TTC549 (cell line): ENCODE results near the gene GRIP1.
"Not testable (repeated sequence)": the region's sequence is repeated elsewhere in the genome, so short reads cannot be mapped to it uniquely, and the experiment has no call there.

ENCODE experiments used
- FAIRE-seq: peaks from 2 replicates; lab custom pipeline; 2012; peaks lifted over from hg19 to GRCh38; lab: Jason Lieb, UNC

GRIP1 gene

DNA sequence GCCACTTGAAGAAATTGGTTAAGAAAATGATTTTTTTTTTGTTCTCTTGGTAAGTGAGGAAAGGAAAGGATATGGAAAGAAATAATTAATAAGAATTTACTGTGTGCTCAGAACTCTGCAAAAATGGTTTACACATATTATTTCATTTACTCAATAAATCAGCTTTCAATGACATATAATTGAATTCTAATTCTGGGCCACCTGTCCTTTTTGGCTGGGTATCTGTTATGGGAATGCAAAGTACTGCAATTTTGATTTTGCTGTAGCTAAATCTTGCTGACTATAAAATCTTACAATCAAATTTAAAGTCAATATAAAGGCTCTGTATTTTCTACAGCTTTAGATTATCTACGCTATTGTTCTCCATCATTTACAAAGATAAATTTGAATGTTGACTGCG is 147.1 kb downstream of the GRIP1 start:
- FAIRE-seq, result no peak

DNA sequence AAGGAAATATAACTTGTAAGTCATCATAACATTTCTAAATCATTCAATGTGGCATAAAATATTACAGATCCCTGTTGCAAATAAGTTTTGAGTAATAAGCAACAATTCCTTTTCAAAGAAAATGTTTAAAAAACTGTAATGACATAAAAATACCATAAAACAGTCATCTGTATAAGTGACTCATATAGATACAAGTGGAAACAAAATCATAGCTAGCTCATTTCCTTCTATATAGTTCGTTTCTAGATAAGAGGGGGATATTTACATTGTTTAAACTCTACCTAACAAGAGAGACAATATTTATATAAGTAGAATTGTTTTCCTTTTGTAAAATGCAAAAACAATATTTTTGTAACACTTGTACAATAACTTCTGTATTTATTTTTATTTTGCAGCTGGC is 148.9 kb downstream of the GRIP1 start:
- no peak for FAIRE-seq

DNA sequence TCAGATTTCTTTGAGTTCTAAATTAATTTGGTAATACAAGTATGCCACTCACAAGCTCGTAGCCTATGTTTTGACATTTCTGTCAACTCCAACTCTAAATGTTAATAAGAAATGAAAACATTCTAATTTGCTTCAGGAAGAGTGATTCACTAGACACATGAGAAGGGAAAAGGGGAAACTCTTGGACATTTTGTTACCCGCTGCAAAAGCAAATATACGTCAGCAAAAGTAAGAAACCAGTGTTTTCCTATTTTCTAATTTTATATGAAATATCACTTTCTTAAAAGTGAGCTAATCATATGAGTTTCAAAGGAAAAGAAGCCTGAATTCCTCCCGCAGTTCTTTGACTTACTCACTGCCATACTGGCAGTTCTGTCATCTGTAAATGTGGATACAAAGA is 162.3 kb downstream of the GRIP1 start:
- no peak for FAIRE-seq

DNA sequence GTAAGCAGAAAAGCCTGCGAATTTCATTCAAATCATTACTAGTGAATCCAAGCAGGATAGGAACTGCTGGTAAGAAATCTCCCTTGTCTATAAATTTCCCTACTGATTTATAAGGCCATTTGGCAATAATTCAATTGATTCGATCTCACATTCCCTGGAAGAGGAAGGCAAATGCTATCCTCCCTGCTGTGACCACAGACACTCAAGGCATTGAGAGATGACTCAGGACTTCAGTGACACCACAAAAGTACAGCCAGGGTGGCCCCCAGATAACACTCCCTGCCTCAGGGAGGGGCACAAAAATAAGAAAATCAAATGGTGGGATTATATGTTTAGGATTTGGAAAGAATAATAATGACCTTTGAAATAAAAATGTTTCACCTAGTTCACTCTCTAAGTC is 162.7 kb downstream of the GRIP1 start:
- no peak for FAIRE-seq

DNA sequence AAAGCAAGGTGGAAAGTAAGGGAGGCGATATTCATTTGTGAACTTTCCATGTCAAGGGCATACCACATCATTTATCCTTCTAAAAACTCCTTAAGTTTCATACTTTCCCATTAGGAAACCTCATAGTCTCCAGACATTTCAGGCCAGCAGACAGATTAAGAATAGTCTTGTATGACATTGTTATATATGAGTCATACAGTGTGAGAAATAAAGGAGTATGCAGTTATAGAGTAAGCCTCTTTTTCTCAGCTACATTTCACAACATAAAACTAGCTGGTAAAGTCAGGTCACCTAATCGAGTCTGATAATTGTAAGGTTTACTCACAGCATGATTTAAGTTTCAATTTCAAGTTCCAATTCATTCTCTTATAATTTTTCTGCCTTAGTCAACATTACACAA is 164.3 kb downstream of the GRIP1 start:
- no peak for FAIRE-seq

DNA sequence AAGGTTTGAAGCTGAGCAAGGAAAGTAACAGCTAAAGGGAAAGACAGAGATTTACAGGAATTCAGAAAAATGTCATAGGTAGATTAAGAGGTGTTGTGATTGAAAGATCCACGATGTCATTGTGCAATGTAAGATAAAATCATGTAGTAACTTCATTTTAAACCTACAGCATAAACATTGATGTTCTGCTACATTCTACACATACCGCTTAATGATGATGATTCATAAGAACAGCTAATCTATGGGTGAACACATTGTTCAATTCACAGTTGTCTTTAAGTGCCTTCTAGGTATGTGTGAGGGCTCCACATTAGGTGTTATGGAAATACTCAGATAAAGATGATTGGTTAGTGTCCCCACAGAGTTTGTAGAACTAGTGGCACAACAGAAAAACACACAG is 170.9 kb downstream of the GRIP1 start:
- no peak for FAIRE-seq

DNA sequence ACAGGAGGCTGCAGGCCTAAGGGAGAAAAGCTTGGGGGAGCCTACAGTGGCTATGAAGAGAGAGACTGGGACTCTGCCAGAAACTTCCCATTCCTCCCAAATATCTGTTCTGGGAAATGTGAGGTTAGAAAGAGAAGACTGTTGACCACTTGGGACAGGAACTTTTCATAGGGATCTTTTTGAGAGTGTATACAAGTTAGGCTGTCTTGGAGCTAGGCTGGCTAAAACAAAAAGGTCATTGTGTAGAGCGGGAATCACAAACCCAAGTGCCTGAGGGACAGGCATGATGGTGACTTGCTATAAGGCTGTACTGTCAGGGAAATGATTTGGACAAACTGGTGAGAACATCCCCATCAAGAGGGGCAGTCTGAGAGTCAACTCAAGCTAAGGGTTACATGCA is 175.1 kb downstream of the GRIP1 start:
- FAIRE-seq, result no peak

DNA sequence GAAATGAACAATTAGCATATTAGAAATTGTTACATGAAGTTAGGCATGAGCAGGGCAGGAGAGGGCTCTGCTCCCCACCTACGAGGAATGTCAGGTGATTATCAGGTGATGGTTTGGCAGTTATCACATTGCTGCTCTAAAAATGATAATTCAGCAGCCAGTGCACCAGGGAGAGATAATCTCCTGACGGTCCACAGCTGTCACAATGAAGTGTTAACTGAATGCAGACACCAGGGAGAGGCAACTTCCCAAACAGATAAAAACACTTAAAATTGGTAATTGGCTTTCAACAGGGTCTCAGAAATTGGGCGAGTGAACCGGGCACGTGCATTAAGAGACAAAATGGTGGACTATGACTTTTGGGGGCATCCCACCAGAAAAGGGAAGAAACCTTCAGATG is 176.0 kb downstream of the GRIP1 start:
- no peak for FAIRE-seq

DNA sequence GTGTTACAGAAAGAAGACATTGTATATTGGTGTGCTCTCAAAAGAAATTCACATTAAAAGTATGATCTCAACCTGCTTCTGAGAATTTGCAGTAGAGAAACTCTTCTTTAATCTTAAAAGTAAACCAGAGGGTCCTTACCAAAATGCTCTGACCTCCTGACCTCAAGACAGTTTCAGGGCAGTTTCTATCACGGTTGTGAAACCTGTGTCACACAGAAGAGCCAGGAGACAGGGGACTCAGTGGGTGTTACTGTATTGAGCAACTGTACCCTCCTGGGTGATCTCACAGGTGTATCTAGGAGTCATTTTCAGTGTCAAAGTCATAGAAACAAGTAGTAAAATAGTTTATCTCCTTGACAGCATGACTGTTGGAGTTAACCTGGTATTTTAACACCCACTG is 178.0 kb downstream of the GRIP1 start:
- no peak for FAIRE-seq

DNA sequence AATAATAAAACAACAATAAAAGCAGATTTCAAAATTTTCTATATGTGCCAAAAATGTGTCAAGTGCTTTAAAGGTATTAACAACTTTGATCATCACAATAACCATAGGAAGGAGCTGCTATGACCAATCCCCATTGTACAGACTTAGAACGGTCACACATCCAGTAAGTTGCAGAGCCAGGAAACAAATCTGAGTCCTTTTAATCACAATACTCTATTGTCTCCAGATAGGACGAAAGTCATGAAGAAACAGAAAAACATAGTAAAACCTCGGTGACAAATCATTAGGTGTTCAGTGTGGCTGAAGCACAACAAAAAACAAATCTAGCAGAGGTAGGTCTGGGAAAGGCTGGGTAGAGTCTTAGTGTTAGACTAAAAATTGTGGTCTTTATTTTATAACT is 178.8 kb downstream of the GRIP1 start:
- FAIRE-seq, result no peak

DNA sequence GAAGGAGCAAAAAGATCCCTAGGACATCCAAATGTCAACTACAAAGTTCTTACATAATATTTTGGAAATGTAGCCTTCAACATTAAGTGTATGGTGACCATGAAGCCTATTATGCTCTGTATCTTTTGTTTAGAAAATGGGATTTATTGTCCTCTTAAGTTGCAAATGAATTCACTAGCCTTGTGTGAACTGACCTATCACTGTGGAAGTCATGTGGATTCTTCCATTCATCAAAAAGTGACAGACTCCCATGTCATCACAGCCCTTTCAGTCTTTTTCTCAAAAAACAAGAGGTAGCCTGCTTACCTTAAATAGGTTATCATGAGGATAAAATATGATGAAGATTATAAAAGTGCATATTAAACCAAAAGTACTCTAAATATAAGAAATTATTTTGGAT is 179.9 kb downstream of the GRIP1 start:
- FAIRE-seq, result no peak

DNA sequence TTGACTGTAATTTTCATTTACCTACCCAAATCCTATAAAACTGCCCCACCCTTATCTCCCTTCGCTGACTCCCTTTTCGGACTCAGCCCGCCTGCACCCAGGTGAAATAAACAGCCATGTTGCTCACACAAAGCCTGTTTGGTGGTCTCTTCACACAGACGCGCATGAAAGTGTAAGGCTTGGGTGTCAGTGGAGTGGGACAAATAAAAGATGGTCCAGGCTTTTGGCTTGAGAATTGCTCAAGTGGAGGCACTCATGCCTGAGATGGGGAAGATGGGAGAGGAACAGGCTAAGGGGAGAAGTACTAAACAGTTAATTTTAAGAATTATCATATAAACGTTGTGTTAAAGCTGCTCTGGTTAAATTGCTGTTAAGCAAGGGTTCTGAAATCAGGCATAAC is 180.8 kb downstream of the GRIP1 start:
- not testable (repeated sequence) for FAIRE-seq

DNA sequence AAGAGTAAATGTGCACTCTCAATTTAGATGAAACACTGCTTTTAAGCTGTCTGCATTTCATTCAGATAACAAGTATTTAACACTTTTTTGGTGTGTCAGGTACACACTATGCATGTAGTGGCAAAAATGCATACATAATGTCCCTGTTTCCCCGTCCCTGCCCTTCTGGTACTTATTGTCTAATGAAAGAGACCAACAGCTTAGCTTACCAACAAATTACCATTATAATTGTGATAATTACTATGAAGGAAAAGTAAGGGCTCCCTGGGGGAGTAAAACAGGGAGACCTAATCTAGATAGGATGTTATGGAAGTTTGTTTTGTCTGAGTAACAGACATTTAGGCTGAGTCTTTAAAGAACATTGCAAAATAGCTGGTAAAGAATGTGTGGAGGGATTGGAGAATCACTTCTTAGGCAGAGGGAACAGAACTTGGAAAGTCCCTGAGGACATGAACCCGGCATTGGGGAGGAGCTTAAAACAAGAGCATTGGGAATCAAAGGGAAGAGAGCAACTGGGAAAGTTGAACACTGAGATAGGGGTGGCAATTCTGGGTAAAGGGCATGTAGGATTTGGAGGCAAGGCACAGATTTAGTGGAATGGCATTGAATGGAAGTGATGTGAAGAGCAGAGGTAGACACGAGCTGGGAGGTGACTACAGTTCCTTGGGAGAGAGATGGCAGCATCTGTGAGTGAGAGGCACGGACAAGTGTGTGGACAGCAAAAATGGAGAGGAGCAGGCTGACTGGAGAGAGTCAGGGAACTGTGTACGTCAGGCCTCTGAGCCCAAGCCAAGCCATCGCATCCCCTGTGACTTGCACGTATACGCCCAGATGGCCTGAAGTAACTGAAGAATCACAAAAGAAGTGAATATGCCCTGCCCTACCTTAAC is 181.6 kb downstream of the GRIP1 start:
- no peak for FAIRE-seq

DNA sequence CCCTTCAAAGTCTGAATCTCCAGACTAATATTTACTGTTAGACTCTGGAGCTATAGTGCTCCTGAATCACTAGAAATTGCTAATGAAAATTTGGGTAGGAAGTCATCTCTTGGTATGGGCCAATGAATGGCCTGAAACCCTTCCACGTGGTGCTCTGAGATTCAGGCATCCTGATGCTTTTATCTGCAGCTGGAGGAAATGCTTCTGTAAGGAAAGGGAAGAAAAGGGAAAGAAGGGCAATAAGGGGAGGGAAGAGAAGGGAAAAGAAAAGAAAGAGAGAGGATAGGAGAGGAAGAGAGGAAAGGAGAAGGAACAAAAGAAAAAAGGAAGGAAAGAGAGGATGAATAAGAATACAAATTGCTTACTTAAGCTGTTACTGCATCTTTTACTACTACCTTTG is 182.3 kb downstream of the GRIP1 start:
- no peak for FAIRE-seq

DNA sequence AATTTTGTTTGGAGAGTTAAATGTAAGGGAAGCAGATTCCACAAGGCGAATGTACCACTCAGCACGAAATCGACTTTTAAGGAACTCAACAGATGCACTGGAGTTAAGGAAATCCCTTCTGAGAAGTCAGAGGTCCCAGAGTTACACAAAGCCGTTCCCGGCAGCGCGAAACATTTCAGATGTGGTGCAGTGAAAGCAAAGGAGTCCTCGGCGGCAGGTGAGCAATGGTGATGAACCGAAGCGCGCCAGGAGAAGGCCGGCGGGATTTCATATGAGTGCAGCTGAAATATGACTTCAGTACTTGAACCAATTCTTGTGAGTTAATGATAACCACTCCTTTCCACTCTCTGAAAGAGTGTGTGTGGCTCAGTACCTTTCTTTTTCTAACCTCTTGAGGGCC is 183.2 kb downstream of the GRIP1 start:
- no peak for FAIRE-seq

DNA sequence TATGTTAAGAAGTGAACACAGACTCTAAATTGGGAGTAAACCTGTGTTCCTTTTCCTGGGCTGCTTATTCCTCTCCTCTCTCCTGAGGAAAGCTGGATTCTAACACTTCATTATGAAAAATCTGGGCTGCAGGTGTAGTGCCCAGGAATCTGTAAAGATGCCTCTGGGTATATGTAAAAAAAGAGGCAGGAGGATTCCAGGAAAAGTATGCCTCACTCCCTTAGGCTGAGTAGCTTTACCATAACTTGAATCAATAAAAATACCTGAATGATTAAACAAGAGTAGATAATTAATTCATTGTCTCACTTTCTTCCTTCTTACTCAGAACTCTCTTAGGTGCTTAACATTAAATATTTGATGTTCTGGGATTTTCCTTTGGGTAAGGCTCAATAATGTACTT is 185.1 kb downstream of the GRIP1 start:
- FAIRE-seq, result no peak

DNA sequence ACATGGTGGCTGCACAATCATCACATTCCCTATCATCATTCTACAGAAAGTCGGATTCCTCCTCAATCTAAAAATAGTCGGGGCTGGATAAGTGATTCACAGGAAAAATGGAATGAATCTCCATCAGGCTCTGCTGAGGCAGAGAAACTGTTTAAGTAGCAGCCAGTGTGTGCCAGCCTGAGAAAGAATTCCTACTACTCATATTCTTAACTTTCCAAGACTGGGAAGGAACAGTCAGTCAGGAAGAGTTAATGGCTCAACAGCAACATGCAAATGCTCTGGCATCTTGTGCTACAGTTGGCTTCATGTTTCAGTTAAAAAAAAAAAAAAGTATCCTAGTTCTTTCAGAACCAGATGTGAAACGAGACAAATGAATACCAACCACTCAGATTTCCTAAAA is 187.0 kb downstream of the GRIP1 start:
- no peak for FAIRE-seq

DNA sequence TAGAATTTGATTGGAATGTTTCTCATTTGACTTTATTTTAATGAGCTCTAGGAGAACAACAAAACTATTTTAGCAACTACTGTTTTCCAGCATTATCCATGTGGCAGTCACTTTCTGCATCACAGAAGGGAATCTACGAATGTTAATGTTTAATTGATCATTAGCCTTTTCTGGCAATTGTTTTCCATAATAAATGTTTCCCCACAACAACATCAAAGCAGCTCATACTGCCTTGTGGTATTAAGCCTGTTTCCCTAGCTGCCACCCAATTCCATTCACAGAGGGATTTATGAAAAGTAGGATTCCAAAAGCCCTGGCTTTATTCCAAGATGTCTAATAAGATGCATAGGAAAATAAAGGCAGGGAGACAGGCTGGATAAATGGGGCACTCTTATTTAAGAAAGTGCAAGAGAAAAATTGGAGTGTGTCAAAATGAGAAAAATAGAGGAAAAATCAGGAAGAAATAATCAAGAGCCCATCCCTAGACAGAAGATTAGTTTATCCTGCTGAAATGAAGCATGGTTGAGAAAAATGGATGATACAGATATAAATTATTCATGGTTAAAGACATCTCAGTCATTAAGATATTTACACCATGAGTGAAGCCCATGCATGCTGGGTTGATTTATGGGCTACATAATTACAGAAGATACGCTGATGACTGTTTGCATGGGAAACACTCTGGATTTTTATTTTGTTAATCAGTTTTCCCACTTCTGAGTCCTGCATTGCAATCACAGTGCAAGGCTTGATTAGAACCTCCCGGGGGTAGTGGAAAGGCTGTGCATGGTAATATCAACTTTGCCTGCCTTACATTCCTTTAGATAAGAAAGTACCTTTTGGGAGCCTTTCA is 196.3 kb downstream of the GRIP1 start:
- no peak for FAIRE-seq

DNA sequence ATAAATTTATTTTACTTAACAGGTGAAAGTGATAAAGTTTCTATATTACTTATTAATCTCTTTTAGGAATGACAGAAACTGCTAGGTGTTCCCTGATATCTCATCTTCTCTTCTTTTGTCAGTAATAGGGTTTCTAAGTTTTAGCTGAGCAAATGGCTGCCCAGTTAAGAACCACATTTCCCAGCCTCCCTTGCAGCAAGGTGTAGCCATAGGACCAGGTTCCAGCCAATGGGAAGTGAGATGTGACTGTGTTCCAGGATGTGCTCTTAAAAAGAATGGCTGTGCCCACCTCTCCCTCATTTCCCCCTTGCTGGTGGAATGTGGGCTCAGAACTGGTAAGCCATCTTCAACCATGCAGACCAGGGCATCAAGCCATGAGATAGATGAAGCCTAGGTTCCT is 210.9 kb downstream of the GRIP1 start:
- no peak for FAIRE-seq

DNA sequence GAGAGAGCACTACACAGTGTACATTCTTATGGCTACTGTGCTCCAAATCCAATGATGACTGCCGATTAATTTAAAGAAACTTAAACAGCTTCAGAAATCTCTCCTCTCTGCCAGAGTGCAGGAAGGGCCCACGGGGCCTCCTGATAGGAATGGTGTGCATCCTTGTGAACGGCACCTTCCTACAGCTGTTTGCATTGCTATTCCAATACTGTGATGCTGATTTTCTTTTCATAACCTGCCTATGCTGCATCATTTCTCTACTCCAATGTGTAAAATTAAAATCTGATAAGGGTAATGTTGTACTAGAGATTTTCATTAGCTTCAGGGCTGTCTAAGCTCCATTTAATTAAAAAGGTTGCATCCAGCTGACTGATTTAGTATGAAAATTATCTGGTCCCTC is 217.5 kb downstream of the GRIP1 start:
- FAIRE-seq, result no peak

DNA sequence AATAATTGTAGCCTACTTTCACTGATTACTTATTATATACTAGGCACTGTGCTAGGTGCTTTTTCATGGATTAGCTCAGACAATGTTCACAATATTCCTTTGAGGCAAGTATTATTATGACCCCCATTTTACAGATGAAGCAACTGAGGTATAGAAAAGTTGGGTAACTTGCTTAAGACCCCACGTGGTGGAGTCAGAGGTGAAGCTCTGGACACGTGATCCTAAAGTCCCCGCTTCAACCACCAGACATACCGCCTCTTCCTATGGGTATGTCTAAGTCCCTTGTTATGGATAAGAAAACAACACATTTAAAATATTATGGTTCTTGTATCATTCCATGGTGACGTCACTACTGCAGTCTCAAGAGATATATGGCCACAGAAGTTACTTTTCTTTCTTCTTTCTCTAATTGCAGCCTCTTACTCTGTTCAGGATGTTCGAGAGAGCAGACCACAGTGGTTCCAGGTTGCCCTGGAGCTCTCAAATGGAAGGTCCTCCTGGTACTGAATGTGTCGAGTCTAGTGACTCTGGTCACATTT is 218.9 kb downstream of the GRIP1 start:
- no peak for FAIRE-seq

DNA sequence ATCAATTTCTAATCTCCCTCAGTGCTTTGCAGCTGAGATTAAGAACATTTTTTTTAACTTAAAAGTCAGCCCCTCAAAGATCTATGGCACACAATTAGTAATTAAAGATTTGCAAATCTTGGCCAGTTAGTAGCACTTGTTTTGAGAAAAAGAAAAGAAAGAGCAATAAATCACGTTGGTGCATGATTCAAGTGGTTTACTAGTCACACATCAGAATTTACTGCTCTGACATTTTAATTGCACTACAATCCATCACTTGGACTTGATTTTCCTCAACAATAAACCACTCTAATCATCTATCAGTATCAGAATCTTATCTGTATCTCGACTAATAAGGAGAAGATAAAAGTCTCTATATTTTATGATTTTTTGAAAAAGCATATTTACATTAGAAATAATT is 222.3 kb downstream of the GRIP1 start:
- no peak for FAIRE-seq

DNA sequence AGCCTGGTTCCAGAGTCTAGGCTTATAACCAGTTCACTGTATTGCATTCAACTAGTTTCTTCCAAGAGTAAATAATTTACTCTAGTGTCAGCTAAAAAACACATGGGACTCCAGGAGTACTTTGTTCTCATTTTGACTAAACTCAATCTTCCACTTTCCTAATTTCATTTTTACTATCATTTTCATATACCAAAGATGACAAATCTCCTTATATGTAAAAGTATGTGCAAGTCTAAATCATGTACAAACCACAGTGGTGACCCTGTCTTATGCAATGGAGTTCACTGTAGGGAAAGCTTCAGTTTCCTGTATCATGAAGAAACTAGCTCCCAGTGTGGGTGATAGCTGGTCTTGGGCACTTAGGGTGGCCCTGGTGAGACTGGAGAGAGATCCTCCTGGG is 225.0 kb downstream of the GRIP1 start:
- FAIRE-seq, result no peak
